Lung microvascular endothelial cell (primary cell): Measurements from ENCODE around the gene SLC26A1. TPM values are rescaled to one million over a fixed set of nuclear protein-coding genes. Genes with fewer than 3 reads are reported as not detected.

Experiments used
- DNase-seq, 2 donors: peaks; one replicate each; pipeline versions ENCODE4 v3.0.0 to v3.0.0-alpha.2; 2010; ENCODE audit warnings: low read depth in 2 of 2
- total RNA-seq: library from RNA; depleted of rRNA; stranded (reverse); fragments of >200 nt; gene quantifications from 2 replicates; pipeline ENCODE4 v1.2.1, GENCODE V29; 2014

The SLC26A1 gene
- total RNA-seq, 1 donor from 2014 or later: 0.20 TPM

DNA sequence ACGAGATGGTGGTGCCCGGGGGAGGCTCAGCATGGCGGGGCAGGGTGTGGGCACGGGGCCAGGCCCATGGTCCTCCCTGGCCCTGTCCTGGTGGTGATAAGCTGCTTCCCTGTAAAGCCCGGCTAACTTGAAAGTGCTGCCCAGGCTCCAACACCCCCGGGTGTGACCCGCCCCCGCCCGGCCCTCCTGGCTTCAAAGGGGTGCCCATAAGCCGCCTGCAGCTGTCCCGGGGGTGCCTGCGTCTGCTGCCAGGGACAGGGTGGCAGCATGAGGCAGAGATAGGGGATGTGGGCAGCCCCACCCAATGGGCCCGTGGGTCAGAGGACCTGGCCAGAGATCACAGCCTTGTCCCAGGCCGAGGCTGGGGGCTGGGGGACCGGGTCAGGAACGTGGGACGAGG, 36.3 kb upstream of the SLC26A1 start:
- DNase-seq: no peak

GRCh38 chr4:1028574-1029220, 35.5 kb upstream of the SLC26A1 start:
- no peak for DNase-seq

DNA sequence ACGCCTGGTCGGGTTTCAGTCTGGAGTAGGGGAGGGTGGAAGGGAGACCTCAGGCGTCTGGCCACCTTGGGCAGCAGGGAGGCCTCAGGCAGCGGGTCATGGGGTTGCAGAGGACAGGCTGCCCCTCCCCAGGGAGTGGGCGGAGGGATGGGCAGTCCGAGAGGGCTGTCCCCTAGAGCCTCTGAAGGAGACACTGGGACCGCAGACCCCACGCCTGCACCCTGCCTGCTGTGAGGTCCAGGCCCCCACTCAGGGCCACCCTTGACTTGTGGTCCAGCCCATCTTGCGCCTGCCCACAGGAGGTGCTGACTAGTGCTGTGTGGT, 34.7 kb upstream of the SLC26A1 start:
- DNase-seq: no peak

DNA sequence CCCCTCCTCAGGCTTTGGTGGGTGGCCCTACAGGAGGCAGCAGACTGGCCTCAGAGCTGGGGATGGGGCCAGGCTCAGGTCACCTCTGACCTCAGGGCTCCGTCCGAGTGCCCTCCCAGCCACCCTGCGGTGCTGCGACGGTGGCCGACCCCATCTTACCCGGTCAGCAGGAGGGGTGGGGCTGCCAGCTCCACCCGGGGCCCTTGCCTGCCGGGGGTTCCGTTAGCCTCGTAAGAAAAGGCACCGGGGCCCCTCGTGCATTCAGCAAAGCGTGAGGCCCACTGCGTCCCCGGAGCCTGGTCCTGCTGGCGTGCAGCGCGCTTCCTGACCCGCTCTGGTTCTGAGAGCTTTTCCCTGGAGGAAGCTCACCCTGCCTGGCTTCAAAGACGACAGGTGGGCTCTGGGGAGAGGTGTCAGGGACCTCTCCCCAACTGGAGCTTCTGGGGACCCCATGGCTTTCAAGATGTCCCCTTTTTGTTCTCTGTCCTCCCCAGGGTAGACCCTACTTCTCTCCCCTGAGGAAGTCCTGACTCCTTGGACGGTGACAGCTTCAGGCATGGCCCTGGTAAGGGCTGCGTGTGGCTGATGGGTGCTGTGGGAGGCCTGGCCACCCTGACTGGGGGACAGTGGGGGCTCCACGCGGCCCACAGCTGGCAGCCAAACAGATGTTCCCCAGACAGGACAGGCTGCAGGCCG, 34.2 kb upstream of the SLC26A1 start:
- DNase-seq: no peak

DNA sequence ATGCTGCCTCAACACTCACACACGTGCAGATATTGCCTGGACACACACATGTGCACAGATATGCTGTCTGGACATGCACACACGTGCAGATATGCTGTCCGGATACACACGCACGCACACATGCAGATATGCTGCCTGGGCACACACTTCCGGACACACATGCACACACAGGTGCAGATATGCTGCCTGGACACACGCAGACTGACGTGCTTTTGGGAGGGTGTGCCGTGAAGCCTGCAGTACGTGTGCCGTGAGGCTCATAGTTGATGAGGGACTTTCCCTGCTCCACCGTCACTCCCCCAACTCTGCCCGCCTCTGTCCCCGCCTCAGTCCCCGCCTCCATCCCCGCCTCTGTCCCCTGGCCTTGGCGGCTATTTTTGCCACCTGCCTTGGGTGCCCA, 32.9 kb upstream of the SLC26A1 start:
- peak; percentile 34 to 46 for DNase-seq

GRCh38 chr4:1024882-1025545, 31.8 kb upstream of the SLC26A1 start:
- DNase-seq: no peak

DNA sequence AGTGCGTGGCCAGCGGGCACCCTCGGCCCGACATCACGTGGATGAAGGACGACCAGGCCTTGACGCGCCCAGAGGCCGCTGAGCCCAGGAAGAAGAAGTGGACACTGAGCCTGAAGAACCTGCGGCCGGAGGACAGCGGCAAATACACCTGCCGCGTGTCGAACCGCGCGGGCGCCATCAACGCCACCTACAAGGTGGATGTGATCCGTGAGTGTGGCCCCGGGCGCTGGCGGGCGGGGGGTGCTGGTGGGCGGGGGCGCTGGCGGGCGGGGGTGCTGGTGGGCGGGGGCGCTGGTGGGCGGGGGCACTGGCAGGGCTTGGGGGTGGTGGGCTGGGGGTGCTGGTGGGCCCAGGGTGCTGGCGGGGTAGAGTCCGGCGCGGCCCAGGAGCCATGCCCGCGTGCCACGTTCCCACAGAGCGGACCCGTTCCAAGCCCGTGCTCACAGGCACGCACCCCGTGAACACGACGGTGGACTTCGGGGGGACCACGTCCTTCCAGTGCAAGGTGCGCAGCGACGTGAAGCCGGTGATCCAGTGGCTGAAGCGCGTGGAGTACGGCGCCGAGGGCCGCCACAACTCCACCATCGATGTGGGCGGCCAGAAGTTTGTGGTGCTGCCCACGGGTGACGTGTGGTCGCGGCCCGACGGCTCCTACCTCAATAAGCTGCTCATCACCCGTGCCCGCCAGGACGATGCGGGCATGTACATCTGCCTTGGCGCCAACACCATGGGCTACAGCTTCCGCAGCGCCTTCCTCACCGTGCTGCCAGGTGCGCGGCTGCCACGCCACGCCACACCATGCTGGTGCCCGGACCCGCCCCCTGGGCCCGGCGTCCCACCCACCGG, 30.9 kb upstream of the SLC26A1 start:
- no peak for DNase-seq

GRCh38 chr4:1023075-1023640, 30.0 kb upstream of the SLC26A1 start:
- DNase-seq: no peak

DNA sequence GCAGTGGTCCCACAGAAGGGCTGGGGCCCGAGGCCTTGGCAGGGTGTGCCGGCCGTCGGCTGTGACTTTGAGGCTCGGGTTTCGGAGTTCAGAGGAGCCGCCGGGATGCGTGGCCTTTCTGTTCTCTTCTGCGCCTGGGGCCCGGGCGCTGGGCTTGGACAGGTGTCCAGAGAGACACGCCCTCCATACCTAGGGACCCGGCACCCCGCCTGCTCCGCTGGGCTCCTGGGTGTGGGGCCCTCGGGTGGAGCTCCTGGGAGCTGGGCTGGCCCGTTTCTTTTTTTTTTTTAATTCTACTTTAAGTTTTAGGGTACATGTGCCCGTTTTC, 29.5 kb upstream of the SLC26A1 start:
- DNase-seq: no peak

DNA sequence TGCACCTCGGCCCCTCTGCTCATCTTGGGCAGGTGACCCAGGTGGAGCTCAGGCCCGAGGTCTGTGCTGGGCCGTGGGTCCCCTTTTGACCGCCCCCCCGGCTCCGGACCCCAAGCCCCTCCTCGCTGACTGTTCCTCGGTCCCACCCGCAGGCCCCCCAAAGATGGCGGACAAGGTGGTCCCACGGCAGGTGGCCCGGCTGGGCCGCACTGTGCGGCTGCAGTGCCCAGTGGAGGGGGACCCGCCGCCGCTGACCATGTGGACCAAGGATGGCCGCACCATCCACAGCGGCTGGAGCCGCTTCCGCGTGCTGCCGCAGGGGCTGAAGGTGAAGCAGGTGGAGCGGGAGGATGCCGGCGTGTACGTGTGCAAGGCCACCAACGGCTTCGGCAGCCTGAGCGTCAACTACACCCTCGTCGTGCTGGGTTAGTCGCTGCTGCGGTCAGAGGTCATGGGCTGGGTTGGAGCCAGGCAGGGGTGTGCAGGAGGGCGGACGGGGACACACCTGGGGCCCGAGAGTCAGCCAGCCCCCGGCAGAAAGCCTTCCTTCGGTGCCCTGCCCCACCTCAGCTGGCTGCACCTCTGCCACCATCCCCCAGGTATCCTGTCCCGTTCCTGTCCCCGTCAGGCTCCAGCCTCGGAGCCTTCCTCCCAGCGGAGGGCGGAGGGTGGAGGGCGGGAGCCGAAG, 29.0 kb upstream of the SLC26A1 start:
- no peak for DNase-seq

DNA sequence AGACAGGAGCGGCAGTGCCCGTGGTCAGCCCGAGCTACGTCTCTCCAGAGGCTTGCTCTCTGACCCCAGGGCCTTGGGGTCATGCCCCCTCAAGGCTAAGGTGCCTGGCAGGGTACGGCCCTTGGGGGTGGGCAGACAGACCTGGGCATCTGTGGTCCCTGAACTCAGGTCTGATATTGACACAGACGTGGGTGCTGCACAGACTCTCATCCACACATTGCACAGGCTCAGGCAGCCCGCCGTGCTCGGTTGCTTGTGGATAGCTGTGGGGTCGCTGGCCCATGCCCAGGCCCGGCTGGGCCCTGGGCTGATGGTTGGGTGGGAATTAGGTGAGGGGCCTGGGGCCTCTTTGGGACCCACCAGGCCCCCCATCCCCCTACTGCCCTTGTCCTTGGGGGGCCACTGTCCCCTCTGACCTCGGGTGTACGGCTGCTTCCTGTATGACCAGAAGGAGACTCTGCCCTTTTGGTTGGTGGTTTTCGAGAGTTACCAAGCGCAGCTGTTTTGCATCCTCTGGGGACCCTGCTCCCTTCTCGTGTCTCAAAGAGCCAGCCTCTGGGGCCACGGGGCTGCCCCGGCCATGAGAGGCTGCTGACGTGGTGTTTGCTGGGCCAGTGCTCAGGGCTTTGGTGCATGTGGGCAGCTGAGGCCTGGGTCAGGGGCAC, 28.3 kb upstream of the SLC26A1 start:
- no peak for DNase-seq

GRCh38 chr4:1019729-1020470, 26.7 kb upstream of the SLC26A1 start:
- no peak for DNase-seq

- DNase-seq: no peak
These were observed 26.1 kb upstream of the SLC26A1 start for GRCh38 chr4:1019320-1019719.

DNA sequence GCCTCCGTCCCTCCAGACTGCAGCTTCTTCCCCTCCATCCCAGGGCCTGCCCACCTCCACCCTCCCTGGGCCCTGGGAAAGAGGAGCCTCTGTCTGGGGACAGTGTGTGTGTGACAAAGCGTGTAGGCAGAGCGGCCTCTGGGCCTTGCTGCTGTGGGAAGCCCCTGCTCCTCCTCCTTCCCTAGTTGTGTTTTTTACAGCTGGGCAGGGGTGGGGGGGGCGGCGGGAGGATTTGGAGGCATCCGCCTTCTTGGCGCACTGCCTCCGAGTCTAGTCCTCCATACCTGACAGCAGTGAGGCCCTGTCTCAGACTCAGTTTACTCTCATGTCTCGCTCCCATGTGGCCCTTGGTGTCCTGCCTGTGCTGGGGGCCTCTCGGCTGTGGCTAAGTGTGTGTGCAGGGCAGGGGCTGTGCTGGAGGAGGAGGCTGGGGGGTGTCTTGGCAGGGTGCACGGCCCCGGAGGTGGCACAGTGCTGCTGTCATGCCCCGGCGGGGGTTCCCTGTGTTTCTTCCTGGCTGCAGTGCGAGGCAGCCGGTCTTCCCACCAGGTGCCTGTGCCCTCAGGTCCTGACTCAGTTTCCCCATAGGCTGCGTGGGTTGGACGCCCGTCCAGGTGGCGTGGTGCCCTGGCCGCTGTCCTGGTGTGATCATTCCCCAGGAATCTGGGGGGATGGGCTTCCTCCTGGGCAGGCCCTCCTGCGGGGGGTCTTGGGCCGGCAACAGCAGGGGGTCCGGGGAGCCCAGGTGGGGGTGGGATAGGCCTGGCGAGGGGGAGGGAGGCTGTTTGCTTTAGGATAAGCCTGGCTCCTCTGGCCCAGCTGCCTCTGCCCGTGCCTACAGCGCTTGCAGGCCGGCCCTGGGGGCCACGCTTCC, 25.2 kb upstream of the SLC26A1 start:
- DNase-seq: no peak

- DNase-seq: no peak
These were observed 24.5 kb upstream of the SLC26A1 start for GRCh38 chr4:1017706-1018105.

- DNase-seq: no peak
These were observed 24.0 kb upstream of the SLC26A1 start for GRCh38 chr4:1017211-1017610.

GRCh38 chr4:1015746-1016145, 22.5 kb upstream of the SLC26A1 start:
- no peak for DNase-seq

- no peak for DNase-seq
These were observed 22.0 kb upstream of the SLC26A1 start for GRCh38 chr4:1015179-1015578.
